Muscle of leg (tissue), 16 donors: Measurements from ENCODE around the gene PEMT. TPM values are rescaled to one million over a fixed set of nuclear protein-coding genes. Genes with fewer than 3 reads are reported as not detected.
"Not testable (repeated sequence)": the region's sequence is repeated elsewhere in the genome, so short reads cannot be mapped to it uniquely, and the experiment has no call there.

Experiments
- DNase-seq: peaks from one replicate; pipeline ENCODE4 v3.0.0; 2013
- H3K27ac ChIP-seq: one replicate; pipeline ENCODE4 v1.5.1; 2013; ENCODE audit warnings: mild to moderate bottlenecking, low read length, control low read depth
- H3K27me3 ChIP-seq: one replicate; pipeline ENCODE4 v1.6.1; 2013; ENCODE audit warnings: low read length; ENCODE audit not compliant: control insufficient read depth, insufficient read depth
- H3K36me3 ChIP-seq: one replicate; pipeline ENCODE4 v1.6.1; 2013; ENCODE audit warnings: low read length; ENCODE audit not compliant: control insufficient read depth, insufficient read depth
- H3K4me1 ChIP-seq: one replicate; pipeline ENCODE4 v1.6.1; 2013; ENCODE audit warnings: low read length; ENCODE audit not compliant: control insufficient read depth, insufficient read depth
- H3K4me3 ChIP-seq: one replicate; pipeline ENCODE4 v1.5.1; 2013; ENCODE audit warnings: low read length, control low read depth
- H3K9me3 ChIP-seq: replicated peaks from 2 replicates; pipeline ENCODE4 v1.6.1; 2013; ENCODE audit warnings: low read depth, low read length; ENCODE audit not compliant: control insufficient read depth
- WGBS: methylation state at CpG from one replicate; pipeline ENCODE4 v1.1.5; 2013; ENCODE audit warnings: missing lambda C conversion rate; ENCODE audit not compliant: insufficient coverage; 5-methylcytosine and 5-hydroxymethylcytosine counted together
- long read RNA-seq, 11 donors: transcript quantifications; one replicate each; lab custom pipeline, GENCODE V29; 2026
- polyA plus RNA-seq, 8 donors: library from polyadenylated mRNA; unstranded; fragments of 120-200 nt; gene quantifications; one replicate each; pipeline versions ENCODE4 v1.2.1 to v1.2.3, GENCODE V29; 2013; ENCODE audit warnings: inconsistent platforms in 1 of 8, low replicate concordance in 1 of 8; ENCODE audit not compliant: insufficient read length in 8 of 8, insufficient read depth in 1 of 8
- total RNA-seq: library from RNA; stranded (reverse); fragments of 120-200 nt; gene quantifications from one replicate; pipeline ENCODE4 v1.2.4, GENCODE V29; 2013

Gene PEMT, protein sequence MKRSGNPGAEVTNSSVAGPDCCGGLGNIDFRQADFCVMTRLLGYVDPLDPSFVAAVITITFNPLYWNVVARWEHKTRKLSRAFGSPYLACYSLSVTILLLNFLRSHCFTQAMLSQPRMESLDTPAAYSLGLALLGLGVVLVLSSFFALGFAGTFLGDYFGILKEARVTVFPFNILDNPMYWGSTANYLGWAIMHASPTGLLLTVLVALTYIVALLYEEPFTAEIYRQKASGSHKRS
- total RNA-seq (26.2 TPM), polyA plus RNA-seq (10 to 100 TPM; 20.0 to 28.6 (median 23.3) TPM)
- long read RNA-seq, donor 1, partial matches to known transcripts, result 0 of 4 reads
- long read RNA-seq, donor 1, other reads (novel, unspliced or antisense), result 0 of 4 reads
- long read RNA-seq, donor 2, partial matches to known transcripts, result 0 of 1 reads
- long read RNA-seq, donor 2, other reads (novel, unspliced or antisense), result 0 of 1 reads
- long read RNA-seq, donor 3, transcript PEMT-201 (7 exons, 1,013 nt), result major isoform, 15 of 15 reads
- long read RNA-seq, donor 3, partial matches to known transcripts, result 0 of 15 reads
- long read RNA-seq, donor 3, other reads (novel, unspliced or antisense), result 0 of 15 reads
- long read RNA-seq, donor 4, transcript PEMT-201 (7 exons, 1,013 nt), result major isoform, 9 of 9 reads
- long read RNA-seq, donor 4, partial matches to known transcripts, result 0 of 9 reads
- long read RNA-seq, donor 4, other reads (novel, unspliced or antisense), result 0 of 9 reads
- long read RNA-seq, donor 5, transcript PEMT-201 (7 exons, 1,013 nt), result major isoform, 27 of 29 reads
- long read RNA-seq, donor 5, partial matches to known transcripts, result 0 of 29 reads
- long read RNA-seq, donor 5, other reads (novel, unspliced or antisense), result 0 of 29 reads
- long read RNA-seq, donor 6, transcript PEMT-201 (7 exons, 1,013 nt), result major isoform, 27 of 28 reads
- long read RNA-seq, donor 6, partial matches to known transcripts, result 0 of 28 reads
- long read RNA-seq, donor 6, other reads (novel, unspliced or antisense), result 0 of 28 reads
- long read RNA-seq, donor 7, transcript PEMT-201 (7 exons, 1,013 nt), result major isoform, 15 of 16 reads
- long read RNA-seq, donor 7, partial matches to known transcripts, result 0 of 16 reads
- long read RNA-seq, donor 7, other reads (novel, unspliced or antisense), result 0 of 16 reads
- long read RNA-seq, donor 8, transcript PEMT-201 (7 exons, 1,013 nt), result major isoform, 6 of 7 reads
- long read RNA-seq, donor 8, partial matches to known transcripts, result 0 of 7 reads
- long read RNA-seq, donor 8, other reads (novel, unspliced or antisense), result 0 of 7 reads
- long read RNA-seq, donor 9, transcript PEMT-201 (7 exons, 1,013 nt), result major isoform, 12 of 12 reads
- long read RNA-seq, donor 9, partial matches to known transcripts, result 0 of 12 reads
- long read RNA-seq, donor 9, other reads (novel, unspliced or antisense), result 0 of 12 reads
- long read RNA-seq, donor 10, transcript PEMT-201 (7 exons, 1,013 nt), result major isoform, 11 of 13 reads
- long read RNA-seq, donor 10, partial matches to known transcripts, result 0 of 13 reads
- long read RNA-seq, donor 10, other reads (novel, unspliced or antisense), result 0 of 13 reads
- long read RNA-seq, donor 11, transcript PEMT-201 (7 exons, 1,013 nt), result major isoform, 10 of 12 reads
- long read RNA-seq, donor 11, partial matches to known transcripts, result 0 of 12 reads
- long read RNA-seq, donor 11, other reads (novel, unspliced or antisense), result 0 of 12 reads

DNA sequence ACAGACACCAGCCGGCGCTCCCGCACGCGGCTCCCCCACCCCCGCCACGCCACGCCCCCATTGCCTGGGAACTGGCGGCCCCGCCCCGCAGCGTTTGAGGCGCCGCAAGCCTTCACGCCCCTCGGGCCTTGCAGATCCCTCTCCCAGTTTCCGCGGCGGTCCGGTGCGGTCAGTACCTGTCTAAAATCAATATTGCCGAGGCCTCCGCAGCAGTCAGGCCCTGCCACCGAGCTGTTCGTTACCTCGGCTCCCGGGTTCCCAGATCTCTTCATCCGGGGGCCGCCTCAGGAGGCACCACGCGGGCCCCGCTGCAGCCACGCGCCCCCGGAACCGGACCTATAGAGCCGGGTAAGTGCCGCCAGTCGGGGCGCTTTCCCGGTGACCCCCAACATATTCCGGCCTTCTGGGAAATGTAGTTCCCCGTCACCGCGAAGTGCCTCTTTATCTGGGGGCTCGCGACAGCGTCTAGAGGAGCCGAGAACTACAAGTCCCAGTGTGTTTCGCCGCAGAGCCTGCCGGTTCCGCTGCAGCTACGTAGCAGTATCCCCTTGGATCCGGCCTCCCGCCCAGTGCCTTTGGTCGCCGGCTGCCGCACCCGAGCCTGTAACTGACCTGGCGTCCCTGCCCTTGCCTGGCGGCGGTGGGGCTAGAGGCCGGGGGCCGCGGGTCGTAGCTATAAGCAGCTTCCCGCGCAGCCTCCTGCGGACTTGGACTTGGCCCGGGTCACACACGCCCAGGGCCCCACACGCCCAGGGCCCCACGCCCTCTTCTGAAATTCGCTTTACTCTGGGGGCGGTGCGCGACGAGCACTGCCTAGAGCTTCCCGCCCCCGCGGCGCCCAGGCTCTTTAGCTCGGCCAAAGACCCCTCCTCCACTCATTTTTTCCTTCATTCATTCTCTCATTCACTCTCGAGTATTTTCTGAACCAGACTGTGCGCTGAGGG is at the start of gene PEMT:
TSS of gene PEMT (minus strand) at position 354 of the 944 bp plus-strand sequence. CDS start at position 272, 82 bp downstream.
- H3K27me3 ChIP-seq, result no peaks in the 10 kb centered on the region
- no peaks in the 10 kb centered on the region for H3K36me3 ChIP-seq
- DNase-seq, result peak; percentile 100
- H3K4me1 ChIP-seq, result peaks cover 22% of the 10 kb centered on the region
- WGBS, result under 1% methylated on average over 80 of the region's 86 CpGs
- H3K4me3 ChIP-seq, result peak within 1 kb of the TSS; percentile 61
- peak within 1 kb of the TSS; percentile 95 for H3K27ac ChIP-seq
- H3K9me3 ChIP-seq, result no peaks in the 10 kb centered on the region

DNA sequence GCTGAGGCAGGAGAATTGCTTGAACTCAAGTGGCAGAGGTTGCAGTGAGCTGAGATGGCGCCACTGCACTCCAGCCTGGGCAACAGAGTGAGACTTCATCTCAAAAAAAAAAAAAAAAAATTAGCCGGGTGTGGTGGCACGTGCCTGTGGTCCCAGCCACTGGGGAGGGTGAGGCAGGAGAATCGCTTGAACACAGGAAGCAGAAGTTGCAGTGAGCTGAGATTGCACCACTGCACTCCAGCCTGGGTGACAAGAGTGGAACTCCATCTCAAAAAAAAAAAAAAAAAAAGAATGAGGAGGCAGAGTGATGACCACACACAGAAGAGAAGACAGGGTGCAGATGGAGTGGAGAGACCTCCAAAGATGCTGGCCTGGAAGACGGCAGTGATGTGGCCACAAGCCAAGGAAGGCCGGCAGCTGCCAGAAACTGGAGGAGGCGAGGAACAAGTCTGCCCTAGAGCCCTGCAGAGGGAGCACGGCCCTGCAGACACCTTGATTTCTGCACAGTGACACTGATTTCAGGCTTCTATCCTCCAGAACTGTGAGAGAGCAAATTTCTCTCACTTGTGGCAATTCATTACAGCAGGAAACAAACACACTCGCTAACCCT is 48.3 kb upstream of the PEMT start:
- H3K27me3 ChIP-seq, H3K36me3 ChIP-seq, H3K9me3 ChIP-seq, H3K4me3 ChIP-seq, H3K27ac ChIP-seq: not testable (repeated sequence)
- peaks cover 16% of the 10 kb centered on the region for H3K4me1 ChIP-seq
- 33% methylated on average over 5 of the region's 9 CpGs for WGBS
- DNase-seq, result peak; percentile 37

DNA sequence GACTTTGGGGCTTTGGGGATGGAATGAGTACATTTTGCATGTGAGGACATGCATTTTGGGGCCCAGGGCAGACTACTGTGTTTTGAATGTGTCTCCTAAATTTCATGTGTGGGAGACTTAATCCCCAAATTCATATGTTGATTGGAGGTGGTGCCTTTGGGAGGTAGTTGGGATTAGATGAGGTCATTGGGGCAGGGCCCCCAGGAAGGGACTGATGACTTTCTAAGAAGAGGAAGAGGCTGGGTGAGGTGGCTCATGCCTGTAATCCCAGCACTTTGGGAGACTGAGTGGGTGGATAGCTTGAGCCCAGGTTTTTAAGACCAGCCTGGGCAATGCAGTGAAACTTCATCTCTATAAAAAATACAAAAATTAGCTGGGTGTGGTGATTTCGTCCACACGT is 47.0 kb upstream of the PEMT start:
- 83% methylated on average over 1 of the region's 2 CpGs for WGBS
- H3K4me3 ChIP-seq, result no peak overlapping the region
- DNase-seq, result no peak
- H3K27me3 ChIP-seq, result peaks cover 2% of the 10 kb centered on the region
- no peaks in the 10 kb centered on the region for H3K36me3 ChIP-seq
- peaks cover 16% of the 10 kb centered on the region for H3K4me1 ChIP-seq
- H3K9me3 ChIP-seq, result no peaks in the 10 kb centered on the region
- H3K27ac ChIP-seq, result no peak overlapping the region

DNA sequence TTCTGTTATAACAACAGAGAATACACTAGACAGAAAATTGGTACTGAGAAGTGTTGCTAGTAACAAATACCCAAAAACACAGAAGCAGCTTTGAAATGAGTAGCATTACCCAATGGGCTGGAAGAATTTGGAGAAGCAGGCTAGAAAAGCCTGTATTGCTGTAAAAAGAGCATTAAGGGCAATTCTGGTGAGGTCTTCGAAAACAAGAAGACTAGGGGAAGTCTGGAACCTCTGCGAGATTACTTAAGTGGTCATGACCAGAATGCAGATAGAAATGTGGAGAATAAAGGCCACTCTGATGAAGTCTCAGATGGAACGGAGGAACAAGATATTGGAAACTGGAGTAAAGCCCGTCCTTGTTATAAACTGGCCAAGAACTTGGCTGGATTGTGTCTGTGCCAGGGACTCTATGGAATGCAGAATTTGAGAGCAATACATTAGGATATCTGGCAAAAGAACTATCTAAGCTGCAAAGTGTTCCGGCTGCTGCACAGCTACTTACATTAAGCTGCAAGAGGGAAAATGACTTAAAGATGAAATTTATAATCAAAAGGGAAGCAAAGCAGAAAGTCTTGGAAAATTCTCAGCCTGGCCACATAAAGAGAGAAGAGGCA is 44.9 kb upstream of the PEMT start:
- 28% methylated on average over 5 of the region's 5 CpGs for WGBS
- H3K27me3 ChIP-seq, result peaks cover 2% of the 10 kb centered on the region
- H3K4me3 ChIP-seq, result no peak overlapping the region
- no peaks in the 10 kb centered on the region for H3K9me3 ChIP-seq
- H3K36me3 ChIP-seq, result no peaks in the 10 kb centered on the region
- H3K4me1 ChIP-seq, result peaks cover 16% of the 10 kb centered on the region
- peak overlapping the region; percentile 18 for H3K27ac ChIP-seq
- DNase-seq, result peak; percentile 85

DNA sequence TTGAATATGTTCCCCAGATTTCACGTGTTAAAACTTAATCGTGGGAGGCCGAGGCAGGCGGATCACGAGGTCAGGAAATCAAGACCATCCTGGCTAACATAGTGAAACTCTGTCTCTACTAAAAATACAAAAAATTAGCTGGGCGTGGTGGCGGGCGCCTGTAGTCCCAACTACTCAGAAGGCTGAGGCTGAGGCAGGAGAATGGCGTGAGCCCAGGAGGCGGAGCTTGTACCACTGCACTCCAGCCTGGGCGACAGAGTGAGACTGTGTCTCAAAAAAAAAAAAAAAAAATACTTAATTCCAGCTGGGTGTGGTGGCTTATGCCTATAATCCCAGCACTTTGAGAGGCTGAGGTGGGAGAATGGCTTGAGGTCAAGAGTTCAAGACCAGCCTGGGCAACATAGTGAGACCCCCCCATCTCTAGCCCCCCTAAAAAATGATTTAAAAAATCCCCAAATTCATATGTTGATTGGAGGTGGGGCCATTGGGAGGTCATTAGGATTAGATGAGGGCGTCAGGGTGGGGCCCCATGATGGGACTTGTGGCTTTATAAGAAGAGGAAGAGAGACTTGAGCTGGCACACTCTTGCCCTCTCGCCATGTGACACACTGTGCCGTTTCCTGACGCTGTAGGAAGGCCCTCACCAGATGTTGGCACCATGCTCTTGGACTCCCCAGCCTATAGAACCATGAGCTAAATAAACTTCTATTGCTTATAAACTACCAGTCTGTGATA is 44.2 kb upstream of the PEMT start:
- not testable (repeated sequence) for H3K4me3 ChIP-seq, DNase-seq, H3K9me3 ChIP-seq, H3K36me3 ChIP-seq, H3K27me3 ChIP-seq
- Histone ChIP-seq H3K27ac (peak overlapping the region; percentile 18), H3K4me1 (peaks cover 16% of the 10 kb centered on the region)
- no CpG with 5 or more reads among the region's 15 CpGs for WGBS

DNA sequence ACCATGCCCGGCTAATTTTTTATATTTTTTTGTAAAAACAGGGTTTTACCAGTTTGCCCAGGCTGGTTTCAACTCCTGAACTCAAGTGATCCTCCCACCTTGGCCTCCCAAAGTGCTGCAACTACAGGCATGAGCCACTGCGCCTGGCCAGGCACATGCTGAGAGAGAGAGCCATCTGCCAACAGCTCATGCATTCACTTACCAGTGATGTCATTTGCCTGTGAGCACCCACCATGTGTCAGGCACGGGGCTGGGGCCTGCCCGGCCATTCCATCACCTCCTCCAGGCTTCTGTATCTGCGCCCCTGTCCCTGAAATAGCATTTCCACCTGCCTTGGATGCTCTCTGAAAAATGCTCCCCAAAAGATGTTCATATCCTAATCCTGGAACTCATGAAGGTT is 43.6 kb upstream of the PEMT start:
- no peaks in the 10 kb centered on the region for H3K36me3 ChIP-seq
- H3K27ac ChIP-seq, result no peak overlapping the region
- no peaks in the 10 kb centered on the region for H3K9me3 ChIP-seq
- H3K27me3 ChIP-seq, result peaks cover 2% of the 10 kb centered on the region
- H3K4me1 ChIP-seq, result peaks cover 16% of the 10 kb centered on the region
- 73% methylated on average over 3 of the region's 5 CpGs for WGBS
- DNase-seq, result no peak
- H3K4me3 ChIP-seq, result no peak overlapping the region

DNA sequence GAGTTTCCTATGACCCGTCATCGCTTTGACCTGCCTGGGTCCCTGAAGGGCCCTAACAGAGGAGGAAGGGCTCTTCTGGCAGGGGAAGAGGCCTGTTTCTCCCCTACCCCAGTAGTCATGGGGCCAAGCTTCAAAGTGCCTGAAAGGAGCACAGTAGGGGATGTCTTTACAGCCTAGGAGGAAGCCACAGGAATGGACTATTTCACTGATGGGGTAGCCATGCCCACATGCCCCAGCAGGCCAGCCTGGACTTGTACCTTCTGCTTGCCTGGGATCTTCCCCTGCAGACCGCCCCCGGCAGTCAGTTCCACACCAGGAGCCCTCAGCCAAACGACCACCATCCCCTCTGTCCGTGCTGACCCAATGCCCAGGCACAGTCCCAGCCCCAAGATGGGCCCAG is 41.8 kb upstream of the PEMT start:
- Histone ChIP-seq H3K36me3 (no peaks in the 10 kb centered on the region), H3K27ac (no peak overlapping the region), H3K4me3 (no peak overlapping the region), H3K27me3 (peaks cover 2% of the 10 kb centered on the region), H3K4me1 (peaks cover 16% of the 10 kb centered on the region), H3K9me3 (no peaks in the 10 kb centered on the region)
- DNase-seq, result no peak
- WGBS, result 81% methylated on average over 4 of the region's 6 CpGs

DNA sequence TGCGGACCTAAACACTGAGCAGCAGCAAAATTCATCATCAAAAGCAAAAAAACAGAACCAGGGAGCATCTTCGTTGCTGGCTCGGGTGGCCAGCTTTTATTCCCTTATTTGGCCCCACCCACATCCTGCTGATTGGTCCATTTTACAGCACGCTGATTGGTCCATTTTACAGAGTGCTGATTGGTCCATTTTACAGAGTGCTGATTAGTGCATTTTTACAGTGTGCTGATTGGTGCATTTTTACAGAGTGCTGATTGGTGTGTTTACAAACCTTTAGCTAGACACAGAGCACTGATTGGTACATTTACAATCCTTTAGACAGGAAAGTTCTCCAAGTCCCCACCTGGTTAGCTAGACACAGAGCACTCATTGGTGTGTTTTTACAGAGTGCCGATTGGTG is 41.2 kb upstream of the PEMT start:
- peaks cover 15% of the 10 kb centered on the region for H3K4me1 ChIP-seq
- not testable (repeated sequence) for H3K36me3 ChIP-seq

More for the DNA sequence above, 41.2 kb upstream of the PEMT start:
- not testable (repeated sequence) for H3K4me3 ChIP-seq, H3K27ac ChIP-seq, DNase-seq, H3K9me3 ChIP-seq, H3K27me3 ChIP-seq
- WGBS, result 75% methylated on average over 4 of the region's 5 CpGs
